Spleen (tissue), 11 donors: Measurements from ENCODE around the gene C6orf118. TPM values are rescaled to one million over a fixed set of nuclear protein-coding genes. Genes with fewer than 3 reads are reported as not detected.

ENCODE experiments used
- DNase-seq: peaks from one replicate; pipeline ENCODE4 v3.0.0-alpha.2; 2020
- H3K27ac ChIP-seq, 8 donors: fragments of 200-600 bp; sonication (generic) in 7 of 8; 1 replicate in 4 of 8; 2 replicates in 4 of 8; pipeline versions ENCODE4 v1.5.0 to v1.8.0; 2016 to 2021; ENCODE audit warnings: inconsistent platforms in 4 of 8, mild to moderate bottlenecking in 4 of 8, moderate library complexity in 1 of 8
- H3K27me3 ChIP-seq, 7 donors: fragments of 200-600 bp; sonication (generic) in 6 of 7; replicated peaks in 1 of 7; 1 replicate in 4 of 7; 2 replicates in 3 of 7; pipeline versions ENCODE4 v1.5.0 to v1.8.0; 2016 to 2021; ENCODE audit warnings: inconsistent platforms in 3 of 7, mild to moderate bottlenecking in 1 of 7
- H3K36me3 ChIP-seq, 6 donors: fragments of 200-600 bp; sonication (generic) in 5 of 6; 1 replicate in 4 of 6; 2 replicates in 2 of 6; pipeline versions ENCODE4 v1.5.0 to v1.8.0; 2016 to 2021; ENCODE audit warnings: inconsistent platforms in 2 of 6
- H3K4me1 ChIP-seq, 6 donors: fragments of 200-600 bp; sonication (generic) in 5 of 6; 1 replicate in 3 of 6; 2 replicates in 3 of 6; pipeline versions ENCODE4 v1.5.0 to v1.8.0; 2016 to 2021; ENCODE audit warnings: inconsistent platforms in 3 of 6
- H3K4me3 ChIP-seq, 8 donors: fragments of 200-600 bp; sonication (generic) in 7 of 8; 1 replicate in 4 of 8; 2 replicates in 4 of 8; pipeline versions ENCODE4 v1.5.0 to v1.8.0; 2016 to 2021; ENCODE audit warnings: inconsistent platforms in 4 of 8, mild to moderate bottlenecking in 4 of 8, moderate library complexity in 2 of 8
- H3K9me3 ChIP-seq, 8 donors: fragments of 200-600 bp; sonication (generic) in 7 of 8; 1 replicate in 4 of 8; 2 replicates in 4 of 8; pipeline versions ENCODE4 v1.5.0 to v1.8.0; 2016 to 2021; ENCODE audit warnings: inconsistent platforms in 4 of 8
- CTCF ChIP-seq, 11 experiments: fragments of 200-600 bp in 7 of 11; fragments of 450-650 bp in 4 of 11; sonication (generic) in 4 of 11; IDR thresholded peaks in 8 of 11; conservative IDR thresholded peaks in 3 of 11; 1 replicate in 7 of 11; 2 replicates in 4 of 11; pipeline versions ENCODE4 v1.4.0 to v1.8.0; 2016 to 2021; ENCODE audit warnings: antibody characterized with exemption in 11 of 11, inconsistent platforms in 4 of 11, mild to moderate bottlenecking in 1 of 11
- POLR2A ChIP-seq, 3 donors: fragments of 450-650 bp; IDR thresholded peaks; one replicate each; pipeline ENCODE4 v1.5.1; 2017; ENCODE audit warnings: antibody characterized with exemption in 3 of 3, mild to moderate bottlenecking in 1 of 3
- POLR2AphosphoS5 ChIP-seq, 3 donors: sonication (generic); formaldehyde crosslinking; IDR thresholded peaks; one replicate each; pipeline ENCODE4 v1.5.1; 2017; ENCODE audit warnings: antibody characterized with exemption in 3 of 3
- WGBS, 5 donors: extraction: QIAGEN DNeasy Blood & Tissue Kit in 3 of 5; methylation state at CpG; one replicate each; pipeline versions ENCODE4 v1.1.5 to v1.1.7; 2013 to 2018; 5-methylcytosine and 5-hydroxymethylcytosine counted together
- intact Hi-C: fragments of 100-400 bp; cut with DNase I; formaldehyde crosslinking; loops from one replicate; pipeline ENCODE4 v1.15.0; 2023; ENCODE audit warnings: low total_unique reads
- polyA plus RNA-seq, 3 donors: library from polyadenylated mRNA; stranded (reverse); fragments of 200-250 nt; gene quantifications; one replicate each; pipeline ENCODE4 v1.2.1, GENCODE V29; 2013
- total RNA-seq, 7 donors: library from RNA; depleted of rRNA in 3 of 7; stranded (reverse); fragments of >200 nt in 3 of 7; fragmentation: NEBNext Ultra II Directional in 4 of 7; extraction: Animal tissue kit (Norgen Biotek cat#: 25700) in 4 of 7; gene quantifications; one replicate each; pipeline versions ENCODE4 v1.1.0 to v1.2.1, GENCODE V29; 2016 to 2021
- donor health status: healthy with polysubstance abuse.
- donor health status: DM: no; HTN: no; CAD: no; lungs with moderate emphysema.
- donor health status: DM: no; HTN: no; CAD: no.
- donor health status: Bipolar disorder and iron deficiency.
- donor health status: healthy.
- donor health status: DM: no; HTN: no; CAD: no.
- donor health status: DM: yes; HTN: yes; CAD: no.

C6orf118 gene
- total and polyA plus RNA-seq, 10 donors = not detected

- intact Hi-C loops = no loop called here
- Histone ChIP-seq H3K4me1 (no peaks in the 10 kb centered on the region), H3K4me3 (no peak overlapping the region), H3K27me3 (no peaks in the 10 kb centered on the region), H3K27ac (no peak overlapping the region), H3K36me3 (no peaks in the 10 kb centered on the region), H3K9me3 (peaks cover 0 to 71% (median 23%) of the 10 kb centered on the region in 8 donors)
- 50 to 95% (median 87%) methylated on average over 1 of the region's 1 CpG for WGBS, 5 donors
- no peak for TF ChIP-seq CTCF (IDR thresholded peaks at IDR 0.05 in 8 of 11, conservative IDR thresholded peaks at IDR 0.05 in 3 of 11)
- TF ChIP-seq POLR2AphosphoS5 (IDR thresholded peaks at IDR 0.05) = no peak
- no peak for TF ChIP-seq POLR2A (IDR thresholded peaks at IDR 0.05)
- no peak for DNase-seq
These were observed 12.2 kb upstream of the C6orf118 start for GRCh38 chr6:165321555-165322145.

GRCh38 chr6:165321150-165321549 is 11.7 kb upstream of the C6orf118 start:
- DNase-seq = no peak
- Histone ChIP-seq H3K9me3 (peaks cover 0 to 76% (median 23%) of the 10 kb centered on the region in 8 donors), H3K27me3 (no peaks in the 10 kb centered on the region), H3K27ac (no peak overlapping the region), H3K36me3 (no peaks in the 10 kb centered on the region), H3K4me3 (no peak overlapping the region), H3K4me1 (no peaks in the 10 kb centered on the region)
- no peak for TF ChIP-seq POLR2A (IDR thresholded peaks at IDR 0.05)
- no peak for TF ChIP-seq CTCF (IDR thresholded peaks at IDR 0.05 in 8 of 11, conservative IDR thresholded peaks at IDR 0.05 in 3 of 11)
- TF ChIP-seq POLR2AphosphoS5 (IDR thresholded peaks at IDR 0.05) = no peak
- WGBS, 5 donors = 64 to 86% (median 75%) methylated on average over 3 of the region's 3 CpGs
- intact Hi-C loops = no loop called here

- Histone ChIP-seq H3K9me3 (peaks cover 0 to 65% (median 22%) of the 10 kb centered on the region in 8 donors), H3K27me3 (no peaks in the 10 kb centered on the region), H3K27ac (no peak overlapping the region), H3K4me1 (no peaks in the 10 kb centered on the region), H3K36me3 (no peaks in the 10 kb centered on the region), H3K4me3 (no peak overlapping the region)
- WGBS, 5 donors = 81 to 91% (median 85%) methylated on average over 14 of the region's 14 CpGs; no CpG with 5 or more reads in 1 of the 5 donors
- intact Hi-C loops = no loop called here
- no peak for DNase-seq
- TF ChIP-seq POLR2AphosphoS5 (IDR thresholded peaks at IDR 0.05) = no peak
- TF ChIP-seq POLR2A (IDR thresholded peaks at IDR 0.05) = no peak
- TF ChIP-seq CTCF (IDR thresholded peaks at IDR 0.05 in 8 of 11, conservative IDR thresholded peaks at IDR 0.05 in 3 of 11) = no peak
These were observed 8.3 kb upstream of the C6orf118 start for GRCh38 chr6:165317723-165318122.

- 89 to 96% (median 95%) methylated on average over 3 of the region's 3 CpGs for WGBS, 5 donors
- no peak for TF ChIP-seq CTCF (IDR thresholded peaks at IDR 0.05 in 8 of 11, conservative IDR thresholded peaks at IDR 0.05 in 3 of 11)
- no peak for TF ChIP-seq POLR2AphosphoS5 (IDR thresholded peaks at IDR 0.05)
- TF ChIP-seq POLR2A (IDR thresholded peaks at IDR 0.05) = no peak
- H3K27me3 ChIP-seq = peaks cover 0 to 6% (median 0%) of the 10 kb centered on the region in 7 donors
- H3K36me3 ChIP-seq = no peaks in the 10 kb centered on the region
- H3K27ac ChIP-seq = no peak overlapping the region
- no peak overlapping the region for H3K4me3 ChIP-seq
- H3K4me1 ChIP-seq = peaks cover 0 to 11% (median 2%) of the 10 kb centered on the region in 6 donors
- no peak for DNase-seq
- peaks cover 0 to 12% (median 0%) of the 10 kb centered on the region in 8 donors for H3K9me3 ChIP-seq
- intact Hi-C loops = no loop called here
These were observed 2.5 kb downstream of the C6orf118 start for GRCh38 chr6:165306955-165307354.
